Putamen (tissue), 1 donor: ENCODE data around the gene SMC1B.
A peak's percentile ranks its signal among the peaks of the same experiment; 100 is the strongest.
"Not testable (repeated sequence)": the region's sequence is repeated elsewhere in the genome, so short reads cannot be mapped to it uniquely, and the experiment has no call there.

Source experiments
- DNase-seq: peaks from one replicate; pipeline ENCODE4 v3.0.0-alpha.2; 2016; ENCODE audit warnings: low spot score

SMC1B gene

GRCh38 chr22:45341498-45341897, 71.9 kb downstream of the SMC1B start:
- DNase-seq: no peak

- no peak for DNase-seq
Measured at GRCh38 chr22:45340323-45340722, 73.1 kb downstream of the SMC1B start.

- no peak for DNase-seq
Measured at GRCh38 chr22:45338795-45339194, 74.6 kb downstream of the SMC1B start.

DNA sequence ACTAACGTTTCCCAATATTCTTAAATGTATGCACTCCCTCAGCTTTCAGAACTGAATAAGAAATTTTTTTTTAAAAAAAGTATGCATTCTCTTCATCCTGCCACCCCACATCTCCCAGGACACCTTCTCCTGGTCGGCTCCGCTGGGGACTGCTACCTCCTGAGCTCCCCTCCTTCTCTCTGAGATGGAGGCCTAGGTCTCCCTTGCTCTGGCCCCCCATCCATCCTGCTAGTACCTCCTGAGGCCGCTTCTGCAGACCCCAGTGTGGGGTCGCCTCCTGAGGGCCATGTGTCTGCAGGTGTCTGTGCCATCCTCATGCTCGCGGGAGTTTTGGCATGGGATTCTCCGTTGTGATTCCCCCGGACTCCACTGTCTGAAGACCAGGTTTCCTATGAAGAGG, 75.9 kb downstream of the SMC1B start:
- no peak for DNase-seq

DNA sequence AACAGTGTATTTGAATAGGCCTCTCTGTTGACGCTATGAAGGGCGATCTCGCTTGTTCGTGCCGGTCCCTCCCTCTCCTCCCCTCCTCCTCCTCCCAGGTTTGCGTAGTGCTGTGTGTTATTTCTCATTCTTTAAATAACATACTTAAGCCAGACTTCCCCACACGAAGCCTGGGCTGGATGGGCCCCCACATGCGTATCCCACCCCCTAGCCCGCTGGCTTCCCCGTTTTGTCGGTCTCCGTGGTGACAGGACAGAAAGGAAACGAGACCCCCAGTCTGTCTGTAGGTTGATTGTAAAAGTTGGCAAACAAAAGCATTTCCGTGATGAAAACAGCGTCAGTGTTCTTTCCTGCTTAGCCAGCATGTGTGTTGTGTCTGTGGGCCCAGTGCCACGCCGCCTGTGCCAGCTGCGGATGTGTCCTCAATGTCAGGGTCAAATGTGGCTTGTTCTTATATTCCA, 76.4 kb downstream of the SMC1B start:
- DNase-seq: peak; percentile 63

- no peak for DNase-seq
Measured at GRCh38 chr22:45335854-45336522, 77.4 kb downstream of the SMC1B start.

DNA sequence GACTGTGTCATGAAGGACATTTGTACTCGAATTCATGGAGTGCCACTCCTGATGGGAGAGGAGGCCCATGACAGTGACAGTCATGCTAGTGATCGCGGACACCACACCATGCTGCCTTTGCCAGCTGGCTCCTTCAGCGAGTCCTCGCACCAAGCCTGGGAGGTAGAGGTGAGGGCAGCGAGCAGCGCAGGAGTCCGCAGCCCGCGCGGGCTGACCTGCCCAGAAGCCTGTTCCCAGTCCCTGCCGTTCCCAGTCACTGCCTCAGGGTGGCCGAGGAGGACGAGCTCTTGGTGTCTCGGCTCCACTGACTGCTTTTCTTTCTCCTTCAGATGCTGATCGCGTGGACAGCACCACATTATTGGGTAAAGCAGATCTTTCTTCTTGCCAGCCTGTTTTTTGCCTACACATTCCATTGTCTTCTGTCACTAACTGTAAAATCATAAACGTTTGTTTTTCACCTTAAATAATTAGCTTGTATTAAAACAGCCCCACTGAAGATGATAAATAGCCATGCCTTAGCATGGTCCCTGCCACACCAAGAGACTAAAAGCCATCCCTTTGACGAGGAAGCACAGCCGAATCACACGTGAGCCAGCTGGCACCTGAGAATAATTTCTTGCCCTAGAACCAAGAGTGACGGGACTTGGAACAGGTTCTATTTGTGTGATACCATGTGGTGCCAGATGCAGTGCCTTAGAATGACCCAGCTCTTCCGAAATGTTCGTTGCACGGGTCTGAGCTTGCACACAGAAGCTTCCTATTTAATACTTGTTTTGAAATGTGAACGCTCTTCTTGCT, 78.2 kb downstream of the SMC1B start:
- no peak for DNase-seq

- DNase-seq: no peak
Measured at GRCh38 chr22:45334528-45334927, 78.9 kb downstream of the SMC1B start.

- DNase-seq: no peak
Measured at GRCh38 chr22:45334068-45334467, 79.3 kb downstream of the SMC1B start.

- DNase-seq: no peak
Measured at GRCh38 chr22:45332001-45332400, 81.4 kb downstream of the SMC1B start.

- no peak for DNase-seq
Measured at GRCh38 chr22:45331486-45331885, 81.9 kb downstream of the SMC1B start.

GRCh38 chr22:45330548-45330947, 82.9 kb downstream of the SMC1B start:
- no peak for DNase-seq

DNA sequence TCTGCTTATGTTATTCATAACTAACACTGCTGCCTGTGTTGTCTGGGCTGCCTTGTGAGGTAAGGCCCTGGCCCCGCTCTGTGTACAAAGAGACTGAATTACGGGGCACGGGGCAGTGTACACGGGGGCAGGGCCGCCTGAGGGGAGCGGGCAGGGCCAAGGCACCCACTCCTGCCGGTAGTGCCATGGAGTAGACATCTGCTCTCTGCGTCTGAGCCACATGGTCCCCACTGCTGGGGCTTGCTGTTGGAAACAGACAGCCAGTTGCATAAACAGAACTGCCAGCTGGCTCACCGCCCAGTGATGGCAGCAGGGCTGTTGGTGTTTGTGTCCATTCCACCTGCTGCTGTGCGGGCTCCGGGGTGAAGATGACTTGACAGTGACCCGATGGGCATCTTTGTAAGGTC, 83.9 kb downstream of the SMC1B start:
- peak; percentile 55 for DNase-seq

- DNase-seq: no peak
Measured at GRCh38 chr22:45328822-45329529, 84.4 kb downstream of the SMC1B start.

DNA sequence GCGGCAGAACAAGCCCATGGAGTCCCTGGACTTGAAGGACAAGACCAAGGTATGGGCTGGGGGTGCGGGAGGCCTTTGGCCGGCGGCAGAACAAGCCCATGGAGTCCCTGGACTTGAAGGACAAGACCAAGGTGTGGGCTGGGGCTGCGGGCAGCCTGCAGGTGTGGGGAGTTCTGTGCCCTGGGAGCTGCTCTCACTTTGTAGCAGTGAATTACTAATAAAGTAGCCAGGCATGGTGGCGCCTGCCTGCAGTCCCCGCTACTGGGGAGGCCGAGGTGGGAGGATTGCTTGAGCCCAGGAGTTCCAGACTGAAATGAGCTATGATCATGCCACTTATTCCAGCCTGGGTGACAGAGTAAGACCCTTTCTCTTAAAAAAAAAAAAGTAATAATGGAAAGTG, 85.1 kb downstream of the SMC1B start:
- not testable (repeated sequence) for DNase-seq

- DNase-seq: no peak
Measured at GRCh38 chr22:45324311-45324711, 89.1 kb downstream of the SMC1B start.

DNA sequence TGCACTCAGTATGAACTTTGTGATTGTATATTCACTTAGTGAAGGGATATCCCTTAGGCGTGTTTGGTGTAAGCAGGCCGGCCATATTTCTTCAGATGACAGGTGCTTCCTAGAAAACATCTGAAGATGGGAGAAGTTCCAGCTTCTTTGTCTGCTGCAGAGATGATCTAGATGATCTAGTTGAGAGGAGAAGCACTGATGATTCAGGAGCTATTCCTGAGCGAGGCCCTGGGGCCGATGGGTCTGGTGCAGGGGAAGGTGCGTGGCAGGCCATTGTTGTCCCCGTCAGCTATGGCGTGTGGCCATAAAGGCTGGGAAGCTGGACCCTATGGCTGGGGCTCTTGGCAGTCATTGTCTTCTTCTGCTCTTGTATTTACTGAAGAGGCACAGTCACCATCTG, 89.7 kb downstream of the SMC1B start:
- no peak for DNase-seq

GRCh38 chr22:45322873-45323525, 90.4 kb downstream of the SMC1B start:
- DNase-seq: no peak

DNA sequence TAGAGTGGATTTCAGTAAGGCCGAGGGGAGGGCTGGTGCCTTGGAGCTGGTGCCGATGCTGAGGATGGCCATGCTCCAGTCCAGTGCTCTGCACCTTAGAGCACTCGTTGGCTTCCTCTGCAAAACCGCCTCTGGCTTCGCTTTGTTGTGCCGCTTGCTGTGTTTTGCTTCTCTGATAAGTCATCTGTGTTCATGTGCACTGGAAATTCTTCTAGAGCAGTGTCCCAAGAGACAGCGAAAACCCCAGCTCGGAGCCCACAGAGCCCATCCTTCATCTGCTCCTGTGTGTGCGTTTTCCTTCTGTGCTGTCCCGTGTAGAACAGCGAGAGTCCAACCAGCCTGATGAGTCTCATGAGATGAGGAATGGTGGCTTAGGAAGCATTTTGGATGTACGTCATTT, 91.6 kb downstream of the SMC1B start:
- no peak for DNase-seq

DNA sequence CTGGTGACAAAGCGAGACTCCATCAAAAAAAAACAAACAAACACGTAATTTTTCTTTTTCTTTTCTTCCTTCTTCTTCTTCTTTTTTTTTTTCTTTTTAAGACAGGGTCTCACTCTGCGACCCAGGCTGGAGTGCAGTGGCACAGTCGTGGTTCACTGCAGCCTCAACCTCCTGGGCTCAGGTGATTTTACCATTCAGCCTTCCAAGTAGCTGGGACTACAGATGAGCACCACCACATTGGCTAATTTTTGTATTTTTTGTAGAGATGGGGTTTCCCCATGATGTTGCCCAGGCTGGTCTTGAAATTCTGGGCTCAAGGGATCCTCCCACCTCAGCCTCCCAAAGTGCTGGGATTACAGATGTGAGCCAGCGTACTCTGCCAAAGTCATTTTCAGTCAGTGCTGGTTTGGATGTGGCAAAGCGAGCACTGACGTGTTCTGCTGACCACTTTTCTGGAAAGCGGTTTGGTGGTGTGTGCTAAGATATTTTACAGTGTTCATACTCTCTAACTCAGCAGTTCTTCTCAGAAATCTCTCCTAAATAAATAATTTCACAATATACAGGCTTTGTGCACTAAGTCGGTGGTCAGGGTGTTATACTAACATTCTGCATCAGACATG, 92.9 kb downstream of the SMC1B start:
- DNase-seq: no peak

GRCh38 chr22:45319324-45319685, 94.1 kb downstream of the SMC1B start:
- no peak for DNase-seq
